DOHH2 (cell line): ENCODE results near the gene ABCG2.

Experiments
- EZH2phosphoT487 ChIP-seq: fragments of 200-600 bp; sonication (generic); IDR thresholded peaks from 2 replicates; pipeline ENCODE4 v1.6.1; 2017; ENCODE audit warnings: borderline replicate concordance, mild to moderate bottlenecking, antibody characterized with exemption, low read length, moderate library complexity, mixed read lengths
- TF ChIP-seq, protein P1 (sequence below): fragments of 200-600 bp; sonication (generic); IDR thresholded peaks from one replicate; pipeline ENCODE4 v1.5.1; 2014; ENCODE audit warnings: antibody characterized with exemption, mild to moderate bottlenecking, low read depth, low read length; ENCODE audit not compliant: poor library complexity, severe bottlenecking

DNA sequence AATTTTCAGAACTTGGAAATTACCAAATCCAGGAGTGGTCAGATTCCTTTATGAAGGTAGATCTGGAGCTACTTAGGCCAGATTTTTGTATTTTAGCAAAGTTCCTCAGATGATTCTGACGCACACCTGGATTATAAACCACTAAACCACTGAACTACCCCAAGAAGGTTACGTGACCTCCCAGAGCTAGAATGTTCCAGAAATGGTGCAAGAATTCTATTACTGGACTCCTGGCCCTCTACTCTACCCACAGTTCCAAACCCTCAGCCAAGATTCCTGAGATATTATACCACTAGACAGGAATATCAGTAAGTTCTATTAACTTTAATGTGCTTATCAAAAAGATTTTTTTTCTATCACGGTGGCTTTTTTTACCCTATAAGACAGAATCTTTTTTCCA, 67.1 kb downstream of the ABCG2 start:
- TF ChIP-seq, protein P1, sequence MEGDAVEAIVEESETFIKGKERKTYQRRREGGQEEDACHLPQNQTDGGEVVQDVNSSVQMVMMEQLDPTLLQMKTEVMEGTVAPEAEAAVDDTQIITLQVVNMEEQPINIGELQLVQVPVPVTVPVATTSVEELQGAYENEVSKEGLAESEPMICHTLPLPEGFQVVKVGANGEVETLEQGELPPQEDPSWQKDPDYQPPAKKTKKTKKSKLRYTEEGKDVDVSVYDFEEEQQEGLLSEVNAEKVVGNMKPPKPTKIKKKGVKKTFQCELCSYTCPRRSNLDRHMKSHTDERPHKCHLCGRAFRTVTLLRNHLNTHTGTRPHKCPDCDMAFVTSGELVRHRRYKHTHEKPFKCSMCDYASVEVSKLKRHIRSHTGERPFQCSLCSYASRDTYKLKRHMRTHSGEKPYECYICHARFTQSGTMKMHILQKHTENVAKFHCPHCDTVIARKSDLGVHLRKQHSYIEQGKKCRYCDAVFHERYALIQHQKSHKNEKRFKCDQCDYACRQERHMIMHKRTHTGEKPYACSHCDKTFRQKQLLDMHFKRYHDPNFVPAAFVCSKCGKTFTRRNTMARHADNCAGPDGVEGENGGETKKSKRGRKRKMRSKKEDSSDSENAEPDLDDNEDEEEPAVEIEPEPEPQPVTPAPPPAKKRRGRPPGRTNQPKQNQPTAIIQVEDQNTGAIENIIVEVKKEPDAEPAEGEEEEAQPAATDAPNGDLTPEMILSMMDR: no peak
- no peak for TF ChIP-seq EZH2phosphoT487
